OCI-LY7 (cell line): ENCODE measurements around the gene PRR12. TPM values are rescaled to one million over a fixed set of nuclear protein-coding genes. Genes with fewer than 3 reads are reported as not detected.

ENCODE experiments used
- BruUV-seq: library from RNA; stranded (reverse); fragments of 400-500 nt; replicated peaks from 2 replicates; lab custom pipeline; 2021; lab: Mats Ljungman, UMichigan
- CTCF ChIA-PET: fragments of 300-600 bp; sonication (Branson Sonifier 250); formaldehyde crosslinking; loops from one replicate; lab custom pipeline; 2022; ENCODE audit warnings: antibody characterized with exemption; ENCODE audit not compliant: unreplicated experiment; lab: Charles Lee
- POLR2A ChIA-PET: fragments of 300-600 bp; sonication (Branson Sonifier 250); formaldehyde crosslinking; loops from one replicate; lab custom pipeline; 2022; ENCODE audit warnings: antibody characterized with exemption; lab: Charles Lee
- DNase-seq: peaks from one replicate; pipeline ENCODE4 v3.0.0-alpha.2; 2015; ENCODE audit warnings: low spot score
- H2AFZ ChIP-seq: fragments of 200-600 bp; sonication (generic), shearing (Covaris generic); 2 replicates; pipeline ENCODE4 v1.6.1; 2014; ENCODE audit warnings: mild to moderate bottlenecking, antibody characterized with exemption, low read length, moderate library complexity
- H3K27ac ChIP-seq: fragments of 200-600 bp; sonication (generic); 2 replicates; pipeline ENCODE4 v1.5.1; 2014; ENCODE audit warnings: mixed run types, low read depth, mild to moderate bottlenecking, moderate library complexity, low read length, inconsistent platforms; ENCODE audit not compliant: poor library complexity, severe bottlenecking
- H3K36me3 ChIP-seq: fragments of 200-600 bp; sonication (generic); 2 replicates; pipeline ENCODE4 v1.6.1; 2014; ENCODE audit warnings: mild to moderate bottlenecking, antibody characterized with exemption, low read length, moderate library complexity, mixed read lengths; ENCODE audit not compliant: insufficient read depth
- H3K4me1 ChIP-seq: fragments of 200-600 bp; sonication (generic); 2 replicates; pipeline ENCODE4 v1.5.1; 2014; ENCODE audit warnings: mild to moderate bottlenecking, low read length; ENCODE audit not compliant: insufficient read depth, poor library complexity, severe bottlenecking
- H3K4me2 ChIP-seq: fragments of 200-600 bp; sonication (generic); 2 replicates; pipeline ENCODE4 v1.6.1; 2014; ENCODE audit warnings: mild to moderate bottlenecking, low read length
- H3K4me3 ChIP-seq: fragments of 200-600 bp; sonication (generic); 2 replicates; pipeline ENCODE4 v1.5.1; 2014; ENCODE audit warnings: mild to moderate bottlenecking, low read depth, low read length; ENCODE audit not compliant: poor library complexity, severe bottlenecking
- H3K79me2 ChIP-seq: fragments of 200-600 bp; sonication (generic); 2 replicates; pipeline ENCODE4 v1.6.1; 2016; ENCODE audit warnings: low read depth, mild to moderate bottlenecking, low read length, moderate library complexity, mixed read lengths; ENCODE audit not compliant: insufficient read depth
- H3K9me2 ChIP-seq: fragments of 200-600 bp; sonication (generic); 2 replicates; pipeline ENCODE4 v1.6.1; 2016; ENCODE audit warnings: mild to moderate bottlenecking, low read length, mixed read lengths; ENCODE audit not compliant: insufficient read depth
- H3K9me3 ChIP-seq: fragments of 200-600 bp; sonication (generic); 2 replicates; pipeline ENCODE4 v1.6.1; 2014; ENCODE audit warnings: mild to moderate bottlenecking, mixed run types, low read length, mixed read lengths
- H4K20me1 ChIP-seq: fragments of 200-600 bp; sonication (generic); 2 replicates; pipeline ENCODE4 v1.6.1; 2014; ENCODE audit warnings: mild to moderate bottlenecking, antibody characterized with exemption, low read length, moderate library complexity, mixed read lengths; ENCODE audit not compliant: insufficient read depth
- EZH2phosphoT487 ChIP-seq: fragments of 200-600 bp; sonication (generic); IDR thresholded peaks from 2 replicates; pipeline ENCODE4 v1.6.1; 2018; ENCODE audit warnings: low read depth, borderline replicate concordance, mild to moderate bottlenecking, mixed run types, antibody characterized with exemption, low read length, moderate library complexity, mixed read lengths
- intact Hi-C: fragments of 100-400 bp; cut with micrococcal nuclease; formaldehyde crosslinking; loops from one replicate; pipeline ENCODE4 v1.10.0; 2022; ENCODE audit not compliant: unreplicated experiment
- total RNA-seq, 2 experiments: library from RNA; depleted of rRNA in 1 of 2; stranded (reverse); fragments of >200 nt in 1 of 2; shearing (Covaris generic) in 1 of 2; gene quantifications; 2 replicates each; pipeline ENCODE4 v1.2.3, GENCODE V29; 2014 to 2022
- TF ChIP-seq, protein P1 (sequence below): fragments of 200-600 bp; sonication (generic); conservative IDR thresholded peaks from 2 replicates; pipeline ENCODE4 v1.5.1; 2014; ENCODE audit warnings: mild to moderate bottlenecking, antibody characterized with exemption, low read length, moderate library complexity, mixed read lengths

PRR12 gene
- total RNA-seq, 2 experiments from 2014 or later, result 6.5 to 32.8 TPM

DNA sequence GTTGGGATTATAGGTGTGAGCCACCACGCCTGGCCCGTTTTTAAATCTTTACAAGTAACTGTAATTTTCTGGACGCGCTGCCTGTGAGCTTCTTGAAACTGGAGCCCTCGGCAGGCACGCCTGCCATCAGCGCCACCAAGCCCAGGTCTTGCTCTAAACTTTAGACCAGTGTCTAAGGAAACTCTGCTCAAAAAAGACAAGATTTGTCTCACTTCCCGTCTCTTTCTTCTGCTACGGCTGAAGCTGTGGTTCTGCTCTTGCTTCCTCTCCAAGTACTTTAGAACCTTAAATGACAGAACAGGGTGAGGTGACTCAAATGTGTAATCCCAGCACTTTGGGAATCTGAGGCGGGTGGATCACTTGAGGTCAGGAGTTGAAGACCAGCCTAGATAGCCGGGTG is 38.2 kb upstream of the PRR12 start:
- Histone ChIP-seq H3K79me2 (no peaks in the 10 kb centered on the region), H3K9me2 (no peaks in the 10 kb centered on the region), H3K4me2 (no peak overlapping the region), H4K20me1 (no peaks in the 10 kb centered on the region), H3K4me3 (no peak overlapping the region), H2AFZ (no peak overlapping the region), H3K9me3 (no peaks in the 10 kb centered on the region), H3K27ac (no peak overlapping the region), H3K4me1 (no peaks in the 10 kb centered on the region), H3K36me3 (peaks cover 27% of the 10 kb centered on the region; the same call in 1 of the 2 replicates)
- no TSS peak for BruUV-seq
- CTCF ChIA-PET, result no interaction called here
- intact Hi-C loops, result no loop called here
- POLR2A ChIA-PET, result interaction anchor here (0.6 kb wide), 1 partner anchor 33 kb away, joined by 3 read pairs; no protein-coding TSS in a partner anchor
- TF ChIP-seq, protein P1, sequence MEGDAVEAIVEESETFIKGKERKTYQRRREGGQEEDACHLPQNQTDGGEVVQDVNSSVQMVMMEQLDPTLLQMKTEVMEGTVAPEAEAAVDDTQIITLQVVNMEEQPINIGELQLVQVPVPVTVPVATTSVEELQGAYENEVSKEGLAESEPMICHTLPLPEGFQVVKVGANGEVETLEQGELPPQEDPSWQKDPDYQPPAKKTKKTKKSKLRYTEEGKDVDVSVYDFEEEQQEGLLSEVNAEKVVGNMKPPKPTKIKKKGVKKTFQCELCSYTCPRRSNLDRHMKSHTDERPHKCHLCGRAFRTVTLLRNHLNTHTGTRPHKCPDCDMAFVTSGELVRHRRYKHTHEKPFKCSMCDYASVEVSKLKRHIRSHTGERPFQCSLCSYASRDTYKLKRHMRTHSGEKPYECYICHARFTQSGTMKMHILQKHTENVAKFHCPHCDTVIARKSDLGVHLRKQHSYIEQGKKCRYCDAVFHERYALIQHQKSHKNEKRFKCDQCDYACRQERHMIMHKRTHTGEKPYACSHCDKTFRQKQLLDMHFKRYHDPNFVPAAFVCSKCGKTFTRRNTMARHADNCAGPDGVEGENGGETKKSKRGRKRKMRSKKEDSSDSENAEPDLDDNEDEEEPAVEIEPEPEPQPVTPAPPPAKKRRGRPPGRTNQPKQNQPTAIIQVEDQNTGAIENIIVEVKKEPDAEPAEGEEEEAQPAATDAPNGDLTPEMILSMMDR, result no peak
- no peak for TF ChIP-seq EZH2phosphoT487
- DNase-seq, result no peak

DNA sequence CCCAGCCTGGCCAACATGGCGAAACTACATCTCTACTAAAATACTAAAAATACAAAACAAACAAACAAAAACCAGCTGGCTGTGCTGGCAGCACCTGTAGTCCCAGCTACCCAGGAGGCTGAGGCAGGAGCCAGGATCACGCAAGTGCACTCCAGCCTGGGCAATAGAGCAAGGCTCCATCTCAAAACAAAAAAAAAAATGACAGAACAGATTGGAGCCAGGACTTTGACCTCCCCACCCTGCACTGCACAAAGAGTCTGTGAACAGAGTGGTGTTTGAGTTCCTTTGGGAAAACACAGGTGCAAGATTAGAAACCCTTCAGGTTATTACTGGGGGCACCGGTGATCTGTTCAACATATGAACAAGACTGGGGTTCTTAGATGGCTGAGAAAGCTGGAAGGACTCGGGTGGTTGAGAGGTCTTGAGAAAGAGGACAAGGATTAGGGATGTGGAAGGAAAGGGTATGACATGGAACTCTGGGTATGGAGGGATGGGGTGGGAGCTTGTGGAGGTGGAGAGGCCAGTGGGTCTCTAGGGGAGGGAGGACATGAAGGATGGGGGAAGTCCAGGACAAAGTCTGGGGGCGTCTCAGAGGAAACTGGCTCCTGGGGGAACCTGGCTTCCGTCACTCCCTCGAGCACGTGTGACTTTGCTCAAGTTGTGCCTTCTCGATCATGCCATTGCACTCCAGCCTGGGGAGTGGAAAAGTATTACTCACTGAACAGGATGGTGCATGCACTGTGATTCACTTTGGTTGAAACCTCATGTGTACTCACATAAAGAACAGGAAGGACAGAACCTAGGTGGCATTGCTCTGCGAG is 37.3 kb upstream of the PRR12 start:
- Histone ChIP-seq H3K9me2 (no peaks in the 10 kb centered on the region), H3K4me2 (no peak overlapping the region), H3K36me3 (peaks cover 31% of the 10 kb centered on the region; the same call in 1 of the 2 replicates), H3K9me3 (no peaks in the 10 kb centered on the region), H3K27ac (no peak overlapping the region), H3K79me2 (no peaks in the 10 kb centered on the region), H4K20me1 (no peaks in the 10 kb centered on the region), H3K4me3 (no peak overlapping the region), H2AFZ (no peak overlapping the region), H3K4me1 (no peaks in the 10 kb centered on the region)
- intact Hi-C loops, result no loop called here
- ChIA-PET POLR2A (interaction anchor here (0.6 kb wide), 1 partner anchor 34 kb away, joined by 3 read pairs; no protein-coding TSS in a partner anchor), CTCF (no interaction called here)
- BruUV-seq, result no TSS peak
- no peak for TF ChIP-seq EZH2phosphoT487
- TF ChIP-seq, protein P1, result no peak
- no peak for DNase-seq

DNA sequence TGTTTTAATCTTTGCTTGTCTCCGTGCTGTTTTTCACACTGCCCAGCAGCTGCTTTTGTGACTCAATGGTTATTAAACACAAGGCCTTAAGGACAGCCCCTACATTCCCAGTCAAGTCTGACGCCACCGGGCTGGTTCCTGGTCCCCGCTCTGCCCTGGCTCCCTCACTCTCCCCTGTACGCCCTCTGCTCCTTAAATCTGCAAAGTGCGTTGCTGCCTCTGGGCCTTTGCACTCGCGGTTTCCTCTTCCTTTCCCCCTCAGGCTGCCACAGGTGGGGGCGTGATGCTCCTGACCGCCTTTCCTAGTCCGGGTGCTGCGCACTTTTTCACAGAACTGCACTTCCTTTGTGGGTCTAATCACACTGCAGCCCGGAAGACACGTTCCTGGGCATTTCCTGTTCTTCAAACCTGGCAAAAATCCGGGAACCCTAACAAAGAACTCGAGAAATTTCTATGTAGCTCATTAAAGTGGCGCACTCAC is 36.2 kb upstream of the PRR12 start:
- Histone ChIP-seq H3K36me3 (peaks cover 36% of the 10 kb centered on the region; the same call in 1 of the 2 replicates), H3K4me2 (no peak overlapping the region), H3K9me3 (no peaks in the 10 kb centered on the region), H2AFZ (no peak overlapping the region), H4K20me1 (no peaks in the 10 kb centered on the region), H3K4me1 (no peaks in the 10 kb centered on the region), H3K4me3 (no peak overlapping the region), H3K79me2 (no peaks in the 10 kb centered on the region), H3K27ac (no peak overlapping the region), H3K9me2 (no peaks in the 10 kb centered on the region)
- intact Hi-C loops, result no loop called here
- no peak for TF ChIP-seq EZH2phosphoT487
- TF ChIP-seq, protein P1, result no peak
- ChIA-PET CTCF (no interaction called here), POLR2A (no interaction called here)
- BruUV-seq, result no TSS peak
- no peak for DNase-seq
